Erythroblast (primary cell): Measurements from ENCODE around the gene ZNF554.

Experiments used
- DNase-seq, 2 experiments: peaks; one replicate each; lab custom pipeline; 2025; lab: John Stamatoyannopoulos, UW
- GATA1 ChIP-seq: IDR thresholded peaks from 2 replicates; pipeline ENCODE4 v1.6.1; 2011; ENCODE audit warnings: low read depth, mild to moderate bottlenecking, control low read depth, low read length, moderate library complexity
- POLR2A ChIP-seq: IDR thresholded peaks from 2 replicates; pipeline ENCODE4 v1.6.1; 2011; ENCODE audit warnings: mild to moderate bottlenecking, low read length

ZNF554 gene

GRCh38 chr19:2807379-2808128, 12.1 kb upstream of the ZNF554 start:
- TF ChIP-seq GATA1: no peak
- no peak for TF ChIP-seq POLR2A
- DNase-seq: no peak

- no peak for DNase-seq
- TF ChIP-seq GATA1: no peak
- no peak for TF ChIP-seq POLR2A
These were observed 11.3 kb upstream of the ZNF554 start for GRCh38 chr19:2808129-2808941.

GRCh38 chr19:2809387-2810140, 10.1 kb upstream of the ZNF554 start:
- DNase-seq: no peak
- no peak for TF ChIP-seq GATA1
- TF ChIP-seq POLR2A: no peak

- no peak for TF ChIP-seq POLR2A
- no peak for TF ChIP-seq GATA1
- no peak for DNase-seq
These were observed 9.3 kb upstream of the ZNF554 start for GRCh38 chr19:2810141-2811091.

GRCh38 chr19:2811221-2811722, 8.4 kb upstream of the ZNF554 start:
- no peak for TF ChIP-seq POLR2A
- no peak for DNase-seq

- no peak for TF ChIP-seq POLR2A
- TF ChIP-seq GATA1: no peak
- DNase-seq: no peak
These were observed 7.8 kb upstream of the ZNF554 start for GRCh38 chr19:2811735-2812413.

- no peak for DNase-seq
- TF ChIP-seq GATA1 (no peak), POLR2A (no peak)
These were observed 7.0 kb upstream of the ZNF554 start for GRCh38 chr19:2812414-2813234.

GRCh38 chr19:2813235-2814160, 6.2 kb upstream of the ZNF554 start:
- TF ChIP-seq POLR2A (no peak), GATA1 (no peak)
- DNase-seq: no peak

GRCh38 chr19:2814426-2814825, 5.2 kb upstream of the ZNF554 start:
- no peak for DNase-seq
- no peak for TF ChIP-seq GATA1
- TF ChIP-seq POLR2A: no peak

GRCh38 chr19:2815191-2815614, 4.5 kb upstream of the ZNF554 start:
- DNase-seq: no peak
- TF ChIP-seq POLR2A (no peak), GATA1 (no peak)

- TF ChIP-seq GATA1 (no peak), POLR2A (no peak)
- DNase-seq: no peak
These were observed 3.7 kb upstream of the ZNF554 start for GRCh38 chr19:2815923-2816322.
